ENCODE data around the gene MED22.

DNA sequence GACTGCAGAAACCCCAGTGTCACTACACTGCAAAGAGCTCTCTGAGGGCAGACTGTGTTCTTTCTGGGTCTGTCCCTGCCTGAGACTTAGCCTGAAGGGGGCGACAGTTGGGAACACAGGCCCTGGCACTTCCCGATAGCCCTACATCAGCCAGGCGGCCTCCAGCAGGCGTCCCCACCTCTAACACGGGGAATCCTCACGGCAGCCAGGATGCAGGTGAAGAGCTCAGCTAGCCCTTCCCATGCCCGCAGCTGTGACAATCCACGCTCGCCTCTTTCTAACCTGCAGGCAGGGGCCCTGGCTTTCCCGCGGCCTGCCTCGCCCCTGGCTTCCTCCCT lies 5.9 kb downstream of the MED22 start:
- TF ChIP-seq TAF1 (IDR thresholded peaks at IDR 0.05; ENCODE audit: low read depth, low read length) (no peak), POLR2AphosphoS5 (IDR thresholded peaks at IDR 0.05; ENCODE audit: low read depth, low read length) (no peak), POLR2A (IDR thresholded peaks at IDR 0.05; ENCODE audit: low read depth, low read length) (no peak), POU2F2 (IDR thresholded peaks at IDR 0.05; ENCODE audit: low read depth, low read length) (no peak)

All from GM12891 (cell line).